HL-60 (cell line): ENCODE data around the gene B4GAT1.
"Not testable (repeated sequence)": the region's sequence is repeated elsewhere in the genome, so short reads cannot be mapped to it uniquely, and the experiment has no call there.

Experiments used
- CTCF ChIP-seq: IDR thresholded peaks from one replicate; pipeline ENCODE4 v1.5.1; 2011; ENCODE audit warnings: low read length, control low read depth, inconsistent platforms; ENCODE audit not compliant: insufficient read depth
- GABPA ChIP-seq: IDR thresholded peaks from 2 replicates; pipeline ENCODE4 v1.6.1; 2012; ENCODE audit warnings: low read depth
- POLR2AphosphoS5 ChIP-seq: IDR thresholded peaks from 2 replicates; pipeline ENCODE4 v1.6.1; 2012; ENCODE audit warnings: low read depth
- SPI1 ChIP-seq: IDR thresholded peaks from 2 replicates; pipeline ENCODE4 v1.6.1; 2012; ENCODE audit warnings: low read depth, mild to moderate bottlenecking, borderline replicate concordance

- TF ChIP-seq CTCF, POLR2AphosphoS5, GABPA, SPI1: not testable (repeated sequence)
Observed at GRCh38 chr11:66380264-66380663, 32.8 kb upstream of the B4GAT1 start.
